ENCODE measurements around the gene PALLD. TPM values are rescaled to one million over a fixed set of nuclear protein-coding genes. Genes with fewer than 3 reads are reported as not detected.

The PALLD gene
- total RNA-seq, 2 experiments from 2014 or later: 0.91 to 2.0 TPM

DNA sequence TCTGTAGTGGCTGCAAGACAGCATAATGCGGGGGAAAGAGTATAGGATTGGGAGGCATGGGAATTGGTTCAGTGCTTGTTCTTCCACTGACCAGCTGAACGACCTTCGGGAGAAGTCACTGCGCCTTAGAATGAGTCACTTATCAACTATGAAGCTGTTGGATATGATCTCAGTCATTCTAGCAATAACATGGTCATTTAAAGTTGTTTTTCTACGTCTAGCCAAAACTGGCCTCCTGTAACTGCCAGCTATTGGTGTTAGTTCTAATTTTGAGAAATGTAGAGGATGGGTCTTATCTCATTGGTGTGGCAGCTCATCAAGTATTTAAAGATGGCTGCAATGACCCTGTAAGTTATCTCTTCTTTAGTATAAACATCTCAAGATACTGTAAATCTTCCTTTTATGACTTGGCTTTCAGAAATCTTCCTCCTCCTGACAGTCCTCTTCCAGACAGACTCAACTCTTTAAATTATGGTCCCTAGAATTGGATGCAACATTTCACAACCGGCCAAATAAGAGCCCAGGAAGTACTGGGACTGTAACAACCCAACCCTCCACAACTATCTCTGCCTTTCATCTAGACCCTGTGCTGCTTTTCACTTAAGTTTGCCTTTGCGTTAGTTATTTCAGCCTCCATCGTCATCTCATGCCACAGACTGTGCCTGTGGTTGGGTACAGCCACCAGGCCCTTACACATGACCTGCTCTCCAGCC is 269.9 kb downstream of the PALLD start:
- Mint-ChIP-seq H3K36me3 (no peaks in the 10 kb centered on the region), H3K27ac (no peak overlapping the region), H3K27me3 (peaks cover 7% of the 10 kb centered on the region), H3K4me3 (no peak overlapping the region), H3K4me1 (no peaks in the 10 kb centered on the region), H3K9me3 (no peaks in the 10 kb centered on the region)
- POLR2A ChIA-PET: no interaction called here
- DNase-seq (no peak), ATAC-seq (ENCODE audit: low read depth) (no peak)

DNA sequence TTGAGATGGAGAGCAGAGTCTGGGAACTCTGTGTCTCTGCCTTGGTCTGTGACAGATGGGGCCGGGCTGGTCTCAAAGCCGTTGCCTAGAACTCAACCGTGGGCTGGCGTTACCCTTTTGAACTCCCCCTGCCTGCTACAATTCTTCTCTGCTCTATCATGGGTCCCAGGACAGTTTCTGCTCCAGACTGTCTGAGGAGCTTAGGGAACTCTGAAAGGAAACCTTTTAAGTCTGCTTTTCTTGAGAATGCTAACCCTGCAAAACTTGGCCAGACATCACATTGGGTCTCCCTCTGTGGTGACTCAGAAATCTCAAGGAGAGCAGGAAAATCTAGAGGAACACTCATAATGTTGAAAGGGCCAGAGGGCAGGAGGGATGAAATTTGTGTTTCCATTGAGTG is 272.6 kb downstream of the PALLD start:
- Mint-ChIP-seq H3K9me3 (no peaks in the 10 kb centered on the region), H3K4me3 (no peak overlapping the region), H3K27ac (no peak overlapping the region), H3K36me3 (no peaks in the 10 kb centered on the region), H3K27me3 (peaks cover 9% of the 10 kb centered on the region), H3K4me1 (no peaks in the 10 kb centered on the region)
- ATAC-seq (ENCODE audit: low read depth): no peak
- no peak for DNase-seq
- POLR2A ChIA-PET: no interaction called here

DNA sequence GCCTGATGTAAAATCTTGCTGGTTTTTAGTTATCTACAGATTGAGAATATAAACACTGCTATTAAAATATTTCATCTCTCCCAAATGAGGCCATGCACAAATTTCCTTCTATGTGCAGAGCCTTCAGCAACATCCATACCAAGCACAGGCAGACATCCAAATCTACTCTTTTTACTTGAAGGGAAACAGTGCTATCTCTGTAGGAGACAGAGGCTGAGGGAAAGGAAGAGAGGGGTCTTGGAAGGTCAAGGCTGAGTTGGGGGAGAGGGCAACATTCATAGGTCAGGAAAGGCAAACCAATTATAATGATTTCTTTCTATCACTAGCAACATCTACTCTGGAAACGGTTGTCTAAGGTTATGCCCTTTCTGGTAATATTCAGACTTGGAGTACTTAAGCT is 273.0 kb downstream of the PALLD start:
- Mint-ChIP-seq H3K4me1 (no peaks in the 10 kb centered on the region), H3K9me3 (no peaks in the 10 kb centered on the region), H3K27me3 (peaks cover 12% of the 10 kb centered on the region), H3K4me3 (no peak overlapping the region), H3K36me3 (no peaks in the 10 kb centered on the region), H3K27ac (no peak overlapping the region)
- DNase-seq (no peak), ATAC-seq (ENCODE audit: low read depth) (no peak)
- POLR2A ChIA-PET: no interaction called here

DNA sequence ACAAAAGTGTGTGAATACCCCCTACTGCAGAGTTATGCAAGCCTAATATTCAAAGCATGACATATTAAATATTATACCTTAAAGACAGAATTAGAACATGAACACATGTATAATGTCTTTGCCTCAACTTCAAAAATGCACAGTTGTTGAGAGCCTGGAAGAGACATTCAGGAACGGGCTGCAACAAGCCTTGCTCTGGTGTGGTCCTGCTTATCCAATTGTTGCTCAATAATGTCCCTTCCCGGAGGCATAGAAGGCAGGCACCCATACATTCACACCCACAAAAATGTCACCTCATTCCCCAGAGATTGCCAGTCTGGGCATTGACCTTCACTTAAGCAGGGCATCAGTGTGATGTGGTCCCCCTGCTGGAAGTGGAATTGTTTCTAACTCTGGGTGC is 274.4 kb downstream of the PALLD start:
- H3K9me3 Mint-ChIP-seq: peaks cover 5% of the 10 kb centered on the region
- POLR2A ChIA-PET: no interaction called here
- H3K4me3 Mint-ChIP-seq: no peak overlapping the region
- DNase-seq (no peak), ATAC-seq (ENCODE audit: low read depth) (no peak)
- H3K36me3 Mint-ChIP-seq: no peaks in the 10 kb centered on the region
- no peak overlapping the region for H3K27ac Mint-ChIP-seq
- no peaks in the 10 kb centered on the region for H3K4me1 Mint-ChIP-seq
- peaks cover 18% of the 10 kb centered on the region for H3K27me3 Mint-ChIP-seq

DNA sequence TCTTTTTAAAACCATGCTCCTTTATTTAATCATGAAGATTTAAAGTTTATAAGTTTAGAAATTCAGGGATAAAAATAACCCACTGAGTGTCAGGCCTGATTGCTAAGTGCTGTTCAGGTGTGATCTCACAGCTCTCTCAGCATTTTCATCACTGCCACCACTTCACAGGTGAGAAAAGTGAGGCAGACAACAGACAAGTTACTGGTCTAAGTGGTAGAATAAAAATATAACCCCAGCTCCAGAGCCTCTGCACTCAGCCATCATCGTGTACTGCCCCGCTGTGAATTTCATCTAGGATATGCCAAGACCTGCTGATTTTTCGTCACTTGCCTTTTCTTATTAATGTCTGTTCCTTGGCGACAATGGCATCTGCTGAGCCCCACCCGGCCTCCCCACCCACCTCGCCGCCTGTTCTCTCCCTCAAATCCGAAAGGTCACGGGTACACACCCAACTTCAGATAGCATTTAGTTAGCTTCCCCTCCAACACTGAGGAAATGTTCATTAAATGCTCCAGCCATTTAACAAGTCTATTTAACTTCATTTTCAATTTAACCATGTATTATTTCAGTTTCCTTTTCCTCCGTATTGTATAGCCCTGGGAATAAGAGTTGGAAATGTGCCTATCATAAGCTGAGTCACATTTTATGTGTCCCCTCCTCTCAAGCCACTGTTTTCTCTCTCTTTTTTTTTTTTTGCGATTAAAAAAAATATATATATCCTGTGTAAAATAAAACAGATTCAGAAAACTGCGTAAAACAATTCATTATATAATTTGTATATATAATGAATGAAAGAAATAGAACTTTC is 276.7 kb downstream of the PALLD start:
- Mint-ChIP-seq H3K36me3 (no peaks in the 10 kb centered on the region), H3K27me3 (peaks cover 21% of the 10 kb centered on the region), H3K9me3 (peaks cover 7% of the 10 kb centered on the region), H3K27ac (no peak overlapping the region), H3K4me1 (no peaks in the 10 kb centered on the region), H3K4me3 (no peak overlapping the region)
- POLR2A ChIA-PET: no interaction called here
- DNase-seq (no peak), ATAC-seq (ENCODE audit: low read depth) (no peak)

DNA sequence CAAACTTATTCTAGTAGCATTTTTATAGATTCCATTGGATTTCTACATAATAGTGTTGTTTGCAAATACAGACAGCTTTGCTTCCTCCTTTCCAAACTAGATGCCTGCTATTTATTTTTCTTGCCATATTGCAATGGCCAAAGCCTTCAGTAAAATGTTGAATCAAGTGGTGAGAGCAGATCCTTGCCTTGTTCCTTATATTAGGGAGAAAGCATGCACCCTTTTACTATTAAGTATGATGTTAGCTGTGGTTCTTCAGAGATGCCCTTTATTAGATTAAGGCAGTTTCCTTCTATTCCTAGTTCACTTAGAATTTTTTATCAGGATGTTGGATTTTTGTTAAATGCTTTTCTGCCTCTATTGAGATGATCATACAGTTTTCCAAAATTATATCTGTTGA is 279.5 kb downstream of the PALLD start:
- H3K4me1 Mint-ChIP-seq: no peaks in the 10 kb centered on the region
- no peak overlapping the region for H3K4me3 Mint-ChIP-seq
- ATAC-seq (ENCODE audit: low read depth): no peak
- H3K36me3 Mint-ChIP-seq: no peaks in the 10 kb centered on the region
- H3K9me3 Mint-ChIP-seq: peaks cover 7% of the 10 kb centered on the region
- no peak for DNase-seq
- H3K27me3 Mint-ChIP-seq: peaks cover 27% of the 10 kb centered on the region
- POLR2A ChIA-PET: no interaction called here
- no peak overlapping the region for H3K27ac Mint-ChIP-seq

DNA sequence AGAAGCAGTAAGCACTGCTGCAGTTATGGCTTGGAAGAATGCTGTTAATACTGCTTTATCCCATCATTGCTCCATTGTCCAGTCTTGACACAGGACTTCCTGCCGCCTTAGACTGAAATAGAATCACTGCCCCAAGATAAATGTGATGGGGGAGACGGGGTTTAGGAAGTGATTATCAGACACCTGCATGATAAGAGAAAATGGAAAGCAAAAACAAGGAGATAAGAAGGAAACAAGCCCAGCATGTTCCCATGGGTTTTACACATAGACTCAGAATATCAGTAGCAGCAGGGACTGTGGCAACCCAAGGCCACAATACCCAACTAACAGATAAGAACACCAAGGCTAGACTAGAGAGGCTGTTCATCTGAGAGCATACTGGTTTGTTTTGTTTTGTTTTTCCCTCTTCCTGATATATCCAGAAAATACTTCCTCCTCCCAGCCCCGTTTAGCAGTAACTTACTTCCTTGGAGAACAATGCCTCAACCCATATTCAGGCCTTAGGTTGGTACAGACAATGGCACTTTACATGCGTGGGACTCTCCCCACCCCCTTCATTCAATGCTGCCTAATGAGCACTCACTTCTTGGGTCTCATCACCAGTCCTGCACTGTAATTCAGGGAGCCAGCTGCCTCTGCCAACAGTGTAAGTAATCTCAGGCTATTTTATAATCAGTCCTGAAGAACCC is 280.6 kb downstream of the PALLD start:
- no peak overlapping the region for H3K4me3 Mint-ChIP-seq
- H3K27me3 Mint-ChIP-seq: peaks cover 27% of the 10 kb centered on the region
- DNase-seq (no peak), ATAC-seq (ENCODE audit: low read depth) (no peak)
- POLR2A ChIA-PET: no interaction called here
- H3K36me3 Mint-ChIP-seq: no peaks in the 10 kb centered on the region
- no peaks in the 10 kb centered on the region for H3K4me1 Mint-ChIP-seq
- no peak overlapping the region for H3K27ac Mint-ChIP-seq
- peaks cover 7% of the 10 kb centered on the region for H3K9me3 Mint-ChIP-seq

DNA sequence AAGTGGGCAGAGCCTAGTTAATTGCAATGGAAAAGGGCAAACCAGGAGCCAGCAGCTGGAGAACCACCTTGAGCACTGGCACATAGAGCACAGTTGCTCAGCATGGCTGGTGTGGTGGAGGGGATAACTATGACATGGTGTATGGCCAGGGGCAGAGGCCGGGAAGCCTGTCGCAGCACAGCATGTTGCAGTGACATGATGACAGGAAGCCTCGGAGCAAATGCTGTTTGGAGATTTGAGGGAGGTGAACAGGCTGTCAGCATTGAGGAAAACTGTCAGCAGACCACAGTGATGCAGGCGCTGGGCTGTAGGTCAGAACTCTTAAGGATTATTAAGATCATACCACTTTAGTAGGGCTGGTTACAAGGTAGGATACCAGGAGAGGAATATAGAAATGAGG is 284.5 kb downstream of the PALLD start:
- no peak for ATAC-seq (ENCODE audit: low read depth)
- Mint-ChIP-seq H3K4me3 (no peak overlapping the region), H3K27ac (no peak overlapping the region), H3K4me1 (no peaks in the 10 kb centered on the region), H3K27me3 (peaks cover 11% of the 10 kb centered on the region), H3K9me3 (peaks cover 1% of the 10 kb centered on the region), H3K36me3 (no peaks in the 10 kb centered on the region)
- POLR2A ChIA-PET: no interaction called here
- DNase-seq: no peak

DNA sequence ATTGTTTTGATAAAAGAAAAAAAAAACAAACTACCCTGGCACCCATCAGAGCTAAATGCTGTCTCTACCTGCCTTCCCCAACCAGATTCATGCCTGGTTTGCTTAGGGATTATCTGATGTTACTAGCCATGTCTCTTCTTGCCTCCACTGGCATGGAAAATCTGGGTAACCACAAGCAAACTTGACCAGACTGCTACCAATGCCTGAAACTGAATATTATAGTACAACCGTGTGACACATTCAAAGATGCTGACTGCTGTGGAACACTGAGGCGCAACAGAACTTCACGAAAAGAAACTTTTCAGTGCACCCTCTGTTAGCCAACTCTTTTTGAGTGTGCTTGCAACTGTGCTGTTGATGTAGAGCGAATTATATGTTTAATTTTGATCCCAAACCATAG is 285.1 kb downstream of the PALLD start:
- POLR2A ChIA-PET: no interaction called here
- no peaks in the 10 kb centered on the region for H3K36me3 Mint-ChIP-seq
- ATAC-seq (ENCODE audit: low read depth): no peak
- H3K9me3 Mint-ChIP-seq: no peaks in the 10 kb centered on the region
- no peak overlapping the region for H3K4me3 Mint-ChIP-seq
- H3K27ac Mint-ChIP-seq: no peak overlapping the region
- no peaks in the 10 kb centered on the region for H3K4me1 Mint-ChIP-seq
- H3K27me3 Mint-ChIP-seq: peaks cover 10% of the 10 kb centered on the region
- no peak for DNase-seq

DNA sequence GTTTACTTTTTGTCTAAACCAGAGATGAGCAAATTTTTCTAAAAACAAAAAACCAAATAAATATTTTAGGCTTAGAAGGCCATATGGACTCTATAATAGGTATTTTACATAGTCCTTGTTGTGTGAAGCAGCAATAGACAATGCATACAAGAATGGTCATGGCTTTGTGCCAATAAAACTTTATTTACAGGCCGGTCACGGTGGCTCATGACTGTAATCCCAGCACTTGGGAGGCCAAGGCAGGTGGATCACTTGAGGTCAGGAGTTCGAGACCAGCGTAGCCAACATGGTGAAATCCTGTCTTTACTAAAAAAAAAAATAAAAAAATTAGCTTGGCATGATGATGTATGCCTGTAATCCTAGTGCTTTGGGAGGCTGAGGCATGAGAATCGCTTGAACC is 285.6 kb downstream of the PALLD start:
- no peak overlapping the region for H3K27ac Mint-ChIP-seq
- H3K27me3 Mint-ChIP-seq: peaks cover 12% of the 10 kb centered on the region
- H3K9me3 Mint-ChIP-seq: no peaks in the 10 kb centered on the region
- ATAC-seq (ENCODE audit: low read depth) (no peak), DNase-seq (no peak)
- no peaks in the 10 kb centered on the region for H3K4me1 Mint-ChIP-seq
- H3K36me3 Mint-ChIP-seq: no peaks in the 10 kb centered on the region
- no peak overlapping the region for H3K4me3 Mint-ChIP-seq
- POLR2A ChIA-PET: no interaction called here

DNA sequence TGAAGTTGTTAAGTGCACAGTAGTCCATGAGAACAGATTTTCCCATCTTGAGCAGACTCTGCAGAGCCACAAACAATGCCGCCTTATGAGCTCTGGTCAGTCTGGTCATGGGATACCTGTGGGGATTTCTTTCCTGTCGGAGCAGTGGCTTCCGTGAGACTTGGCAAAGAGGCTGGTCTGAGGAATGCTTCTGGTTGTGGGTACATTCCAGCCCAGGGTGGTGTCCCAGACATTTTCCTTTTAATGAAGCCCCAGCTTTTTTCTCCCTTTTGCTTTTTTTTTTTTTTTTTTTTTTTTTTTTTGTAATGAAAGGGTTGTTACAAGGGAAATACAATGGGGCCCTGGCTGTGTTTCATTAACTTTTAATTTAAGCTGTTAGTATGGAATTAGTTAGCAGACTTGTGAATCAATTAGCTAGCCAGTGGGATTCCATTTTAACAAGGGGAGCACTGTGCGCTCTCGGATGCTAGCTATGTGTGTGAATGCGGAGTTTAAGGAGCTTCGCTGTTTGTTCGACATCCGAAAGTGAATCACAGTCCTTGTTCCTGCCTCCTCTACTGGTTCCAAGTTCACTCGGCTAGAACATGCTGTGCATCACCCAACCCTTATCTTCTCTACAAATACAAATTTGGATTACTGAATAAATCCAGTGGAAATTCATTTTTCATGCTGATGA is 288.1 kb downstream of the PALLD start:
- Mint-ChIP-seq H3K4me3 (no peak overlapping the region), H3K36me3 (no peaks in the 10 kb centered on the region), H3K9me3 (no peaks in the 10 kb centered on the region), H3K27me3 (peaks cover 7% of the 10 kb centered on the region), H3K27ac (no peak overlapping the region), H3K4me1 (no peaks in the 10 kb centered on the region)
- POLR2A ChIA-PET: no interaction called here
- DNase-seq (no peak), ATAC-seq (ENCODE audit: low read depth) (no peak)

DNA sequence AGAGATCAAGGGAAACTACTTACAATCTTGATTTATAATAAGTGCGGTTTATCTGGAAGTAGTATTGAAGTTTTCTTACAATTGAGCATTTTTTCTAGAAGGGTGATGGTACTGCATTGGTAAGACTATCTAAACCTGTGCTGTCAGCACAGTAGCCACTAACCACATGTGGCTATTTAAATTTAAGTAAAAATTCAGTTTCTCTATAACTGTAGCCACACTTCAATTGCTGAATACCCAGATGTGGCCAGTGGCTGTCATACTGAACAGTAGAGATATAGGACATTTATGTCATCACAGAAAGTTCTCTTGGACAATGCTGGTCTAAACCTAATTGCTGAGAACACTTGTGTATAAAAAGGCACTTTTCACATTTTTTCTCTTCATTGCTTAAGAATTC is 290.5 kb downstream of the PALLD start:
- H3K27ac Mint-ChIP-seq: no peak overlapping the region
- H3K4me1 Mint-ChIP-seq: no peaks in the 10 kb centered on the region
- no peak overlapping the region for H3K4me3 Mint-ChIP-seq
- DNase-seq (no peak), ATAC-seq (ENCODE audit: low read depth) (no peak)
- no peaks in the 10 kb centered on the region for H3K9me3 Mint-ChIP-seq
- POLR2A ChIA-PET: no interaction called here
- H3K27me3 Mint-ChIP-seq: peaks cover 4% of the 10 kb centered on the region
- H3K36me3 Mint-ChIP-seq: no peaks in the 10 kb centered on the region

DNA sequence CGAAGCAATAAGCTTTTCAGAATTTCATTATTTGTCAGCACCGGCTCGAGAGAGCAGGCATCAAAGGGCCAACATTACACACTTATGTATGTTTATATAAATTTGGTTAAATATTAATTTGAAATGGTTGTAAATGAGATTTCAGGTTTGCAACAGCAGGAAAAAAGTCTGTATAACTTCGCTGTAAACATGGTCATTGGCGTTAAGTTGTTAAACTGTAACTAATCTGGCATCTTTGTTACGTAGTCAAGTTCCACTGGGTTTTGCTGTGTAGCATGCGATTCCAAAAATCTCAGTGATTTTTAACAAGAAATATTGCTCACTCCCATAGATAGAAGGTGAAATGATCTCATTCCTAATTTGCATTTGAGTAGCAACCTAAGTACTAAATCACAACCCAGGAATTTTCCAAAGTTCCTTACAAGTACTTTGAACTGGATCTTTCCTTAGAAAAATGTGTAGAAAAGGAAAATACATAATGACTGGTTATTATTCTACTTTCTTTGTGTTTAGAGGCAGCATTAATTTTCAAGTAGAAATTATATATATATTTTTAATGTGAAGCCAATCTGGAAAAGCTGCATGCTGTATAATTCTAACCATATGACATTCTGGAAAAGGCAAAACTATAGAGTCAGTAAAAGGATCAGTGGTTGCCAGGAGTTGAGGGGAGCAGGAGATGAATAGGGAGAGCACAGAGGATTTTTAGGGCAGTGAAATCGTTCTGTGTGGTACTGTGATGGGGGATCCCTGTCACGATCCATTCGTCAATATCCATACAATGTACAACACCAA is 291.1 kb downstream of the PALLD start:
- H3K36me3 Mint-ChIP-seq: no peaks in the 10 kb centered on the region
- POLR2A ChIA-PET: no interaction called here

More for the DNA sequence above, 291.1 kb downstream of the PALLD start:
- H3K27ac Mint-ChIP-seq: no peak overlapping the region
- H3K4me3 Mint-ChIP-seq: no peak overlapping the region
- H3K27me3 Mint-ChIP-seq: peaks cover 4% of the 10 kb centered on the region
- no peaks in the 10 kb centered on the region for H3K9me3 Mint-ChIP-seq
- ATAC-seq (ENCODE audit: low read depth) (no peak), DNase-seq (no peak)
- H3K4me1 Mint-ChIP-seq: no peaks in the 10 kb centered on the region

Measured in activated naive CD8-positive, alpha-beta T cell treated with anti-CD3 and anti-CD28 coated beads, Interleukin-2, amount 10 ng/mL, durations not matched to agents 7 days and 5 days (primary cell).